Stimulated activated CD8-positive, alpha-beta memory T cell treated with anti-CD3 and anti-CD28 coated beads, Interleukin-15, amount 100 ng/mL, for 1 hour (primary cell): ENCODE measurements around the gene APOE.
"Not testable (repeated sequence)": the region's sequence is repeated elsewhere in the genome, so short reads cannot be mapped to it uniquely, and the experiment has no call there.

ENCODE experiments used
- DNase-seq: peaks from one replicate; pipeline ENCODE4 v3.0.0-alpha.2; 2020; ENCODE audit warnings: low read depth

The APOE gene

GRCh38 chr19:44884566-44884965, 21.0 kb upstream of the APOE start:
- DNase-seq: no peak

DNA sequence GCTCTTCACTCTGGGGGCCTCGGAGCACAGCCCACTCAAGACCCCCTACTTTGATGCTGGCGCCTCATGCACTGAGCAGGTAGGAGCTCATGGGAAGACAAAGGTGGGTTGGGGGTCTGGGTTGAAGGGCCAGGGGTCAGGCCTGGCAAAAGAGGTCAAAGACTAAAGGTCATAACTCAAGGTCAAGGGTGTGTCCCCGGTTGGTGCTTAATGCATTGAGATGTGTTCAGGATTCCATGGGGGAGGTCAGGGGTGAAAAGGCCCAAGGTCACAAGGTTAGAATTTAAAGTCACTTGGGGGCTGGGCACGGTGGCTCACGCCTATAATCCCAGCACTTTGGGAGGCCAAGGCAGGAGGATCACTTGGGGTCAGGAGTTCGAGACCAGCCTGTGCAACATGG, 19.5 kb upstream of the APOE start:
- no peak for DNase-seq

DNA sequence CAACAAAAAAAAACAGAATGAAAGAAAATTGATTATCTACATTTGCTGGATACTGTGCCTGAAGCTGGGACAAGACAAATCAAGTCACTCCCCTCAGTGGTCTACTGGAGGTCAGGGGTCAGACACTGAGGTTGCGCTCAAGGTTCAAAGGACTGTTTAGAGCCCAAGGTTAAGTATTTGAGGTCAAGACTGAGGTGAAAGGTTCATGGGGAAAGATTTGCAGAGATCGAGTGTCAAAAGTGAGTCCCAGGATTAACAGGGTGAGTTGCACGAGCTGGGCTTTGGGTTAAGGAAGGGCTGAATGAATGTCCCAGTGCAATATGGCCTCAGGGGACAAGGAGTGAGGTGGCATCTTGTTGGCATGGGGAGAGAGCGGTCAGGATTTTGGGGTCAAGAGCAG, 17.9 kb upstream of the APOE start:
- DNase-seq: no peak

DNA sequence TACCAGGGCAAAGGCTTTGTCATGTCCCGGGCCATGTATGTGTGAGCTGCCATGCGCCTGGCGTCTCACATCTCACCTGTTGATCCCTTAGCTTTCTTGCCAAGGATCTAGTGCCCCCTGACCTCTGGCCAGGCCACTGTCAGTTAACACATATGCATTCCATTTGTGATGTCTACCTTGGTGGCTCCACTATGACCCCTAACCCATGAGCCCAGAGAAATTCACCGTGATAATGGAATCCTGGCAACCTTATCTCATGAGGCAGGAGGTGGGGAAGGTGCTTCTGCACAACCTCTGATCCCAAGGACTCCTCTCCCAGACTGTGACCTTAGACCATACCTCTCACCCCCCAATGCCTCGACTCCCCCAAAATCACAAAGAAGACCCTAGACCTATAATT, 17.3 kb upstream of the APOE start:
- DNase-seq: not testable (repeated sequence)

GRCh38 chr19:44889830-44890365, 15.7 kb upstream of the APOE start:
- DNase-seq: no peak

DNA sequence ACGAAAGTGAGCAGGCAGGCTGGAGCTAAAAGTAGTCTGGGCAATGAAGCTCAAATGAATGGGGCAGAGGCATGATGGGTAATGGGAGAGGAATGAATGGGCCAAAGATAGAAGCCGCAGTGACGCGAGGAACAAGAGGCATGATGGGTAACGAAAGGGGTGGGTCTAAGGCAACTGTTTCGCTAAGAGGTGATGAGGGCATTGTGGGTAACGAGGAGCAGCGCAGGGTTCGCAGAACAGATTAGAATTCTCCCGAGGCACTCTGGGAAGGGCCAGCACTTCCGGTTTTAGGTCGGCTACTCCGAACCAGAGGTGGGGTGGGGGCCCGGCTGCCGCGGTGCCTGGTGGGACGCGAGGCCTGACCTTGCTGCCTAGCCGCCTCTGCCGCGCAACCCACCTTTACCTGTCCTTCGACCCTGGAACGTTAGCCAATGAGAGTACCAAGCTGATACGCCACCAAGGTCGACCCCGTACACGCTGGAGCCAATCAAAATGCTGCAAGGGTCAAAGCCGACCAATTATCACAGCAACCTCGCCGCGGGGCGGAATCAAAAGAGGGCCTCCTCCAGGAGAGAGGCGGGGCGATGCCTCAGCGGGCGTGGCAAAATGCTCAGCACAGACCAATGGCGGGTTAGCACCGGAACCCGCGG, 15.1 kb upstream of the APOE start:
- no peak for DNase-seq

DNA sequence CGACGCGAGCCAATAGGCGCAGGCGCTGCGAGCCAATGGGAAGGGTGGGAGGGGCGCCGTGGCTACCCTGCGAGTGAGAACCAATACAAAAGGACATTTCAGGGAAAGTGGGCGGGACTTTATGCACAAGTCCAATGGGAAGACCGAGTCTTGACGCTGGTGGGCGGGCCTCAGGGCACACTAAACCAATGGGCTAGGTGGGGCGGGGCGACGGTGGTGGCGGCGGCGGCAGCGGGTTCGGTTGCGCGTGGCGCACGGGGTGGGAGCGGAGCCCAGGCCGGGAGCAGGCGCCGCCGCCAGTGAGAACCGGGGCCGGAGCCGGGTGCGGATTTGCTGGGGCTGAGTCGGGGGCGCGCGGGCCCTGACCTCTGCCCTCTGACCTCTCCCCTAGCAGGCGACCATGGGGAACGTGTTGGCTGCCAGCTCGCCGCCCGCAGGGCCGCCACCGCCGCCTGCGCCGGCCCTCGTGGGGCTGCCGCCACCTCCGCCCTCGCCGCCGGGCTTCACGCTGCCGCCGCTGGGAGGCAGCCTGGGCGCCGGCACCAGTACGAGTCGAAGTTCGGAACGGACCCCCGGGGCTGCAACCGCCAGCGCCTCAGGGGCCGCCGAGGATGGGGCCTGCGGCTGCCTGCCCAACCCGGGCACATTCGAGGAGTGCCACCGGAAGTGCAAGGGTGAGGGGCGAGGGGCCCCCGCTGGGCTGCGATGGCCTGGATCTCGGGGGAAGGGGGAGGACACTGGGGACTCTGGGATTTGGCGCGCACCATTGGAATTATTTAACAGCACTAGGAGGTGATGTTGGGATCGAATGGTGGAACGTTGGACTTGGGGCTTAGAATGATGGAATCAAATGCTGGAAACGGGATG, 14.3 kb upstream of the APOE start, which contains the start of gene TOMM40:
TSS of gene TOMM40 (plus strand) at position 239 of the 867 bp plus-strand sequence. CDS start at position 401, 162 bp downstream.
- DNase-seq: peak; percentile 99

DNA sequence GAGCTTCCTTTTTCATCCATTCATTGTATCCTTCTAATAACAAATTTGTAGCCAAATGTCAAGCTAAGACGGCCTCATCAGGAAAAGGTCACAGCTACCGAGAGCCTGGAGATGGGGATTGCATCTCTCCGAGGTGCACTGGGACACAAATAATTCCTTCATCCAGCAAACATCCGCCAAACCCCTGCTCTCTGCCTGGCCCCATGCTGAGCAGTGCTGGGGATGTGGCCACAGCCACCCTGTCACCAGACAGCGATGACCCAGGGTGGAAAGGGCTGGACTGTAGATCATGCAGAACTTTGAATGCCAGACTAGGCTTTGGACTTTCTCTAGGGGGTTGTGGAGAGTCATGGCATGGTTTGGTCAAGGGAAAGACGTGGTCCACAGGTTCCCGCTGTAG, 12.7 kb upstream of the APOE start:
- DNase-seq: no peak

GRCh38 chr19:44893332-44894051, 12.1 kb upstream of the APOE start:
- no peak for DNase-seq

GRCh38 chr19:44894052-44894400, 11.6 kb upstream of the APOE start:
- DNase-seq: no peak

- no peak for DNase-seq
These were observed 10.7 kb upstream of the APOE start for GRCh38 chr19:44894946-44895345.

GRCh38 chr19:44897835-44898234, 7.8 kb upstream of the APOE start:
- DNase-seq: no peak

DNA sequence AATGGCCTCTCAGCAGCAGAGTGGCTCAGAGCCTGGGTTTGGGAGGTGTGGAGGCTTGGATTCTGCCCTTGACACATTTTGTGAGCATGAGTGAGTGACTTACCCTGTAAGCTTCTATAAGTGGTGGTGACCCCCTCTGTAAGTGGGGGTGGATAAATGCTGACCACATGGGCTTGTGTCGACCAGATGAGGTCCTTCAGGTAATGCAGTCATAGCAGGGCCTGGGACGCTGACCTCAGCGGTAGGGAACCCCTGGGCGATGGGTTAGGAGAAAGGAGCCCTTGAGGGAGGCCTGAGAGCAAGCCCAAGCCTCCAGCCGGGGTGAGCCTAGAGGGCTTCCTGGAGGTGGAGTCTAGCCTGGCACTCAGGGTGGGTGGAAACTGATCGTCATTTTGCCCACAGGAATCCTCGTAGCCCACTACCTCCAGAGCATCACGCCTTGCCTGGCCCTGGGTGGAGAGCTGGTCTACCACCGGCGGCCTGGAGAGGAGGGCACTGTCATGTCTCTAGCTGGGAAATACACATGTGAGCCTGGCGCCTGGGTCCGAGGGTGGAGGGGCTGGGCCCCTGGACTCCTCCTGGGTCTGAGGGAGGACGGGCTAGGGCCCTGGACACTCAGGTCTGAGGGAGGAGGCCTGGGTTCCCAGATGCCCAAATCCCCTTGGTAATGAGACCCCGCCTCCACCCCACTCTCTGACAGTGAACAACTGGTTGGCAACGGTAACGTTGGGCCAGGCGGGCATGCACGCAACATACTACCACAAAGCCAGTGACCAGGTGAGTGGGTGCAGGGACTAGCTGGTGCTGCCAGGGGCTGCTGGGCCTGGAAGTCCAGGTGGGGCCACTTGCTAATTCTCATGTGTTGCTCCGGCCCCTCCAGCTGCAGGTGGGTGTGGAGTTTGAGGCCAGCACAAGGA, 5.0 kb upstream of the APOE start:
- no peak for DNase-seq

DNA sequence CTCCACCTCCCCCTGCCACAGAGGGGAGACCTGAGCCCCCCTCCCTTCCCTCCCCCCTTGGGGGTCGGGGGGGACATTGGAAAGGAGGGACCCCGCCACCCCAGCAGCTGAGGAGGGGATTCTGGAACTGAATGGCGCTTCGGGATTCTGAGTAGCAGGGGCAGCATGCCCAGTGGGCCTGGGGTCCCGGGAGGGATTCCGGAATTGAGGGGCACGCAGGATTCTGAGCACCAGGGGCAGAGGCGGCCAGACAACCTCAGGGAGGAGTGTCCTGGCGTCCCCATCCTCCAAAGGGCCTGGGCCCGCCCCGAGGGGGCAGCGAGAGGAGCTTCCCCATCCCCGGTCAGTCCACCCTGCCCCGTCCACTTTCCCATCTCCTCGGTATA, 2.4 kb upstream of the APOE start:
- DNase-seq: no peak

DNA sequence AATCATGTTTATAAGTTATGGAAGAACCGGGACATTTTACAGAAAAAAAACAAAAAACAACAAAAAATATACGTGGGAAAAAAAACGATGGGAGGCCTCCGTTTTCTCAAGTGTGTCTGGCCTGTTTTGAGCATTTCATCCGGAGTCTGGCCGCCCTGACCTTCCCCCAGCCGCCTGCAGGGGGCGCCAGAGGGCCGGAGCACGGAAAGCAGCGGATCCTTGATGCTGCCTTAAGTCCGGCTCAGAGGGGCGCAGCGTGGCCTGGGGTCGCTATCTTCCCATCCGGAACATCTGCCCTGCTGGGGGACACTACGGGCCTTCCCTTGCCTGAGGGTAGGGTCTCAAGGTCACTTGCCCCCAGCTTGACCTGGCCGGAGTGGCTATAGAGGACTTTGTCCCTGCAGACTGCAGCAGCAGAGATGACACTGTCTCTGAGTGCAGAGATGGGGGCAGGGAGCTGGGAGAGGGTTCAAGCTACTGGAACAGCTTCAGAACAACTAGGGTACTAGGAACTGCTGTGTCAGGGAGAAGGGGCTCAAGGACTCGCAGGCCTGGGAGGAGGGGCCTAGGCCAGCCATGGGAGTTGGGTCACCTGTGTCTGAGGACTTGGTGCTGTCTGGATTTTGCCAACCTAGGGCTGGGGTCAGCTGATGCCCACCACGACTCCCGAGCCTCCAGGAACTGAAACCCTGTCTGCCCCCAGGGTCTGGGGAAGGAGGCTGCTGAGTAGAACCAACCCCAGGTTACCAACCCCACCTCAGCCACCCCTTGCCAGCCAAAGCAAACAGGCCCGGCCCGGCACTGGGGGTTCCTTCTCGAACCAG, 1.8 kb upstream of the APOE start:
- peak; percentile 57 for DNase-seq

- DNase-seq: no peak
These were observed 1.1 kb upstream of the APOE start for GRCh38 chr19:44904426-44904994.

- no peak for DNase-seq
These were observed 2.0 kb downstream of the APOE start for GRCh38 chr19:44907613-44908012.

DNA sequence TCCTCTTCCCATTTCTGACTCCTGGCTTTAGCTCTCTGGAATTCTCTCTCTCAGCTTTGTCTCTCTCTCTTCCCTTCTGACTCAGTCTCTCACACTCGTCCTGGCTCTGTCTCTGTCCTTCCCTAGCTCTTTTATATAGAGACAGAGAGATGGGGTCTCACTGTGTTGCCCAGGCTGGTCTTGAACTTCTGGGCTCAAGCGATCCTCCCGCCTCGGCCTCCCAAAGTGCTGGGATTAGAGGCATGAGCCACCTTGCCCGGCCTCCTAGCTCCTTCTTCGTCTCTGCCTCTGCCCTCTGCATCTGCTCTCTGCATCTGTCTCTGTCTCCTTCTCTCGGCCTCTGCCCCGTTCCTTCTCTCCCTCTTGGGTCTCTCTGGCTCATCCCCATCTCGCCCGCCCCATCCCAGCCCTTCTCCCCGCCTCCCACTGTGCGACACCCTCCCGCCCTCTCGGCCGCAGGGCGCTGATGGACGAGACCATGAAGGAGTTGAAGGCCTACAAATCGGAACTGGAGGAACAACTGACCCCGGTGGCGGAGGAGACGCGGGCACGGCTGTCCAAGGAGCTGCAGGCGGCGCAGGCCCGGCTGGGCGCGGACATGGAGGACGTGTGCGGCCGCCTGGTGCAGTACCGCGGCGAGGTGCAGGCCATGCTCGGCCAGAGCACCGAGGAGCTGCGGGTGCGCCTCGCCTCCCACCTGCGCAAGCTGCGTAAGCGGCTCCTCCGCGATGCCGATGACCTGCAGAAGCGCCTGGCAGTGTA, 2.7 kb downstream of the APOE start:
- no peak for DNase-seq

DNA sequence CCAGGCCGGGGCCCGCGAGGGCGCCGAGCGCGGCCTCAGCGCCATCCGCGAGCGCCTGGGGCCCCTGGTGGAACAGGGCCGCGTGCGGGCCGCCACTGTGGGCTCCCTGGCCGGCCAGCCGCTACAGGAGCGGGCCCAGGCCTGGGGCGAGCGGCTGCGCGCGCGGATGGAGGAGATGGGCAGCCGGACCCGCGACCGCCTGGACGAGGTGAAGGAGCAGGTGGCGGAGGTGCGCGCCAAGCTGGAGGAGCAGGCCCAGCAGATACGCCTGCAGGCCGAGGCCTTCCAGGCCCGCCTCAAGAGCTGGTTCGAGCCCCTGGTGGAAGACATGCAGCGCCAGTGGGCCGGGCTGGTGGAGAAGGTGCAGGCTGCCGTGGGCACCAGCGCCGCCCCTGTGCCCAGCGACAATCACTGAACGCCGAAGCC, 3.3 kb downstream of the APOE start:
- DNase-seq: no peak

GRCh38 chr19:44909775-44910174, 4.2 kb downstream of the APOE start:
- DNase-seq: no peak
